ENCODE measurements around the gene PHPT1. TPM values are rescaled to one million over a fixed set of nuclear protein-coding genes. Genes with fewer than 3 reads are reported as not detected.

The PHPT1 gene
- total and polyA plus RNA-seq, 2 of the 8 experiments (the other 6 are each of a cell fraction or from before 2014, with no cell fraction given) = 109 to 226 TPM

- Histone ChIP-seq H3K23me2 (ENCODE audit: low read depth, low read length) (peaks cover 21% of the 10 kb centered on the region; the same call in 1 of the 2 replicates), H3K9me3 (ENCODE audit: insufficient read depth in 2 of 2, low read depth in 1 of 2, low read length in 1 of 2) (no peaks in the 10 kb centered on the region), H2BK15ac (ENCODE audit: low read length) (no peak overlapping the region), H3K4me2 (ENCODE audit: insufficient read depth in 1 of 2, low read depth in 2 of 2, low read length in 2 of 2) (no peak overlapping the region), H3K14ac (ENCODE audit: insufficient read length) (no peak overlapping the region), H3K27me3 (replicated peaks in 1 of 4; ENCODE audit: control insufficient read depth in 3 of 4, extremely low read depth in 1 of 4, insufficient read depth in 3 of 4, low read length in 3 of 4) (peaks cover 0 to 19% (median 9%) of the 10 kb centered on the region in 4 experiments; a peak in 5 of 7 replicates), H3K23ac (ENCODE audit: insufficient read length) (no peak overlapping the region), H4K5ac (ENCODE audit: insufficient read length, low read depth, low read length) (no peak overlapping the region), H3K79me2 (ENCODE audit: control insufficient read depth in 1 of 2, insufficient read depth in 2 of 2, low read length in 2 of 2) (peaks cover 4 to 14% of the 10 kb centered on the region in 2 experiments), H3K9ac (replicated peaks in 1 of 4; ENCODE audit: extremely low read depth in 1 of 4, low read depth in 3 of 4, low read length in 3 of 4) (no peak overlapping the region), H3K27ac (ENCODE audit: low read depth, low read length) (no peak overlapping the region), H4K91ac (replicated peaks; ENCODE audit: insufficient read length, low read length) (no peak overlapping the region), H2AK5ac (ENCODE audit: low read depth, low read length) (no peak overlapping the region), H3K4me1 (replicated peaks in 1 of 4; ENCODE audit: control insufficient read depth in 3 of 4, insufficient read depth in 4 of 4, low read length in 3 of 4) (peaks cover 0 to 18% (median 11%) of the 10 kb centered on the region in 4 experiments; a peak in 6 of 7 replicates), H3K56ac (replicated peaks; ENCODE audit: insufficient read length, low read depth, low read length) (no peak overlapping the region), H3K4me3 (ENCODE audit: extremely low read depth in 1 of 4, insufficient read depth in 2 of 4, low read depth in 3 of 4, low read length in 4 of 4) (no peak overlapping the region), H3K36me3 (ENCODE audit: control insufficient read depth in 2 of 4, insufficient read depth in 4 of 4, low read length in 3 of 4) (peaks cover 0 to 3% (median 0%) of the 10 kb centered on the region in 4 experiments; a peak in 2 of 8 replicates), H3K79me1 (ENCODE audit: low read depth, low read length) (no peaks in the 10 kb centered on the region), H3K18ac (ENCODE audit: extremely low read depth, low read length) (no peak overlapping the region), H2AFZ (ENCODE audit: low read length) (no peak overlapping the region), H4K20me1 (replicated peaks in 1 of 2; ENCODE audit: control insufficient read depth in 1 of 2, insufficient read depth in 2 of 2, low read length in 2 of 2) (peaks cover under 1 to 7% of the 10 kb centered on the region in 2 experiments), H3K4ac (replicated peaks; ENCODE audit: insufficient read length, low read depth, low read length) (no peak overlapping the region), H2BK20ac (ENCODE audit: low read length) (no peak overlapping the region), H2BK120ac (replicated peaks; ENCODE audit: low read depth, low read length) (no peak overlapping the region), H2BK12ac (ENCODE audit: low read depth, low read length) (no peak overlapping the region), H4K8ac (ENCODE audit: extremely low read depth, insufficient read depth, low read length) (no peak overlapping the region), H2BK5ac (ENCODE audit: low read depth, low read length) (no peak overlapping the region)
- 89% methylated on average over 20 of the region's 20 CpGs; no CpG with 5 or more reads in 1 of the 2 experiments for WGBS, 2 experiments (ENCODE audit: extremely low coverage in 1 of 2, insufficient coverage in 1 of 2, insufficient read length in 1 of 2, insufficient replicate concordance in 2 of 2, low coverage in 1 of 2, low lambda C conversion rate in 2 of 2, missing lambda C conversion rate in 1 of 2)
- POLR2A ChIA-PET (ENCODE audit: partially characterized antibody) = interaction anchor here (1.1 to 7.8 kb wide), 3 partner anchors 8 to 37 kb away, joined by 3 to 96 read pairs (median 3); partner anchors contain the start of gene AJM1
- FAIRE-seq (no peak), DNase-seq (ENCODE audit: low read depth in 1 of 2, low spot score in 2 of 2) (no peak)
- TF ChIP-seq TAF1 (IDR thresholded peaks at IDR 0.05; ENCODE audit: low read depth, low read length) (no peak), FOSL1 (IDR thresholded peaks at IDR 0.05; ENCODE audit: insufficient read depth, low read depth, low read length) (no peak), KDM4A (IDR thresholded peaks at IDR 0.05; ENCODE audit: low read depth, low read length, severe bottlenecking) (no peak), SAP30 (IDR thresholded peaks at IDR 0.05; ENCODE audit: insufficient read depth, insufficient replicate concordance, low read length) (no peak), PHF8 (conservative IDR thresholded peaks at IDR 0.05; ENCODE audit: low read depth, low read length) (no peak), CREB1 (IDR thresholded peaks at IDR 0.05) (no peak), CBX8 (IDR thresholded peaks at IDR 0.05; ENCODE audit: borderline replicate concordance, low read depth, low read length) (no peak)
- CTCF ChIA-PET (ENCODE audit: partially characterized antibody) = interaction anchor here (0.5 to 5.2 kb wide), 9 partner anchors 25 to 266 kb away, joined by 3 to 35 read pairs (median 4); partner anchors contain the start of genes AJM1 and SAPCD2
Measured at GRCh38 chr9:136804509-136805206, 44.6 kb upstream of the PHPT1 start.
